ENCODE measurements around the gene ADGRV1. TPM values are rescaled to one million over a fixed set of nuclear protein-coding genes. Genes with fewer than 3 reads are reported as not detected.

ADGRV1 gene
- total RNA-seq, 3 donors from 2014 or later: 0.32 to 0.54 (median 0.53) TPM

DNA sequence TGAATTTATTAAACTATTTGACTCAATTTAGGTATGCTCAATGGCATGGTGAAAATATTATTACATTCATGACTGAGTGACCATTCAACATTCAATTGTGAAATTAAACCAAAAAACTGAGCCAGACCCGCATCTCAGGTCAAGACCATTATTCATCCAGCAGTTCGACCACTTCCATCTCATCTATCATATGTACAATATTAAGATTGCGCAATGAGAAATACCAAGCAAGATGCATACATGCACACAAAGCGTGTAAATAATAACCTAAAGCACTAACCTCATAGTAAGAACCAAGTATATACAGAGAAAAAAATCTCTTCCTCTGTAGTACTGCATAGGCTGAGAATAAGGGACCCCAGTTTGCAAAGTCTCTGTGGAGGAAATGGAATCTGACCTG is 310.2 kb downstream of the ADGRV1 start:
- ATAC-seq (no peak), DNase-seq (no peak)
- Mint-ChIP-seq H3K4me1 (ENCODE audit: low read depth) (peaks cover 18% of the 10 kb centered on the region), H3K27me3 (ENCODE audit: low read depth) (no peaks in the 10 kb centered on the region), H3K36me3 (ENCODE audit: insufficient read depth) (no peaks in the 10 kb centered on the region), H3K9me3 (no peaks in the 10 kb centered on the region), H3K4me3 (no peak overlapping the region)

DNA sequence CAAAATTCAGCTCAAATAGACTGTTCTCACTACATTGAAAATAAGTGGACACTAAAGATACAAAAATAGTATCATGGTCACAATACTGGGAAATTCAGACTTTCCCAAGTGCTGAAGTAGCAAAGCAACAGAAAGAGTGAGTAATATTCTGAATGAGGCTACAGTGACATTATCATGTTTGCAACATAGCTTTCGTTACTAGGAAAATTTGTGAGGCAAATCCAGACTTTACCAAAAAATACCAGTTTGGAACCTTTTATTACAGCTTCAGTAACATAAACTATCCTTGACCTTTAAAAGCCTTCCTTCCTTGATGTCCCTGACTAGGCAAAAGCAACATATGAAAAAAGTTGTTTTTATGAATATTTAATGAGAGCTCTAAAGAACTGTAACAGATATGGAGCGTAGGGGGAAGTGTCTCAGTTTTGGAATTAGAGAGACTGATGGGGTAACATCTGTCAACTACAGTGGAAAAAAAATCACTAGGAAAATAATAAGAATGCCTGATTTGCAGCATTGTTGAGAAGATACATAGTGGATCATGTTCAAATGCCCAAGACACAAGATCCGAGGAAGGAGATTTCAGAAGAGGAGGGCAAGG is 312.9 kb downstream of the ADGRV1 start:
- no peaks in the 10 kb centered on the region for H3K27me3 Mint-ChIP-seq (ENCODE audit: low read depth)
- no peak for DNase-seq
- peaks cover 23% of the 10 kb centered on the region for H3K4me1 Mint-ChIP-seq (ENCODE audit: low read depth)
- no peaks in the 10 kb centered on the region for H3K9me3 Mint-ChIP-seq
- no peak overlapping the region for H3K4me3 Mint-ChIP-seq
- ATAC-seq: peak in 1 of 2 donors; percentile 22
- no peaks in the 10 kb centered on the region for H3K36me3 Mint-ChIP-seq (ENCODE audit: insufficient read depth)

DNA sequence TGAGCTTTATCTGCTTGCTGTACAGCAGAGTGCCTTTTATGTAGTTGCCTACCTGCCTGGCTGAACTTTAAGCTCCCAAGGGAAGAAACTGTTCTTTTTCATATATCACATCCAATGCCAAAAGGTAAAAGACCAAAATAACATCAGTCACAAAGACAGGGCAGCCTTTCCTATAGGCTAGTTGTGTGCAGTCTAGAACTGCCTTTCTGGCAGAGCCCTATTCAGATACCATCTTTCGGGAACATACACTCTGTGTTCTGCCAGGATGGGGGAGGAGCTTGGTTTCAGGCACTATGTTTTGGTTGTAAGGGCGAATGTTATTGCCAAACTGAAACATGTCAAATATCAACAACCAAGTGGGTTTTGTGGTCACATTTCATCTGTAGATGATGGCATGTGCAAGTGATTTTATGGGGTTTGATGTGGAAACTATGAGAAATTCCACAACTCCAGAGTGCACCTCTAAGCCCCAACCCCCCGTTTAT is 314.5 kb downstream of the ADGRV1 start:
- DNase-seq (no peak), ATAC-seq (peak; percentile 83)
- H3K36me3 Mint-ChIP-seq (ENCODE audit: insufficient read depth): no peaks in the 10 kb centered on the region
- H3K4me3 Mint-ChIP-seq: no peak overlapping the region
- peaks cover 12% of the 10 kb centered on the region for H3K27me3 Mint-ChIP-seq (ENCODE audit: low read depth)
- H3K9me3 Mint-ChIP-seq: no peaks in the 10 kb centered on the region
- peaks cover 23% of the 10 kb centered on the region for H3K4me1 Mint-ChIP-seq (ENCODE audit: low read depth)

DNA sequence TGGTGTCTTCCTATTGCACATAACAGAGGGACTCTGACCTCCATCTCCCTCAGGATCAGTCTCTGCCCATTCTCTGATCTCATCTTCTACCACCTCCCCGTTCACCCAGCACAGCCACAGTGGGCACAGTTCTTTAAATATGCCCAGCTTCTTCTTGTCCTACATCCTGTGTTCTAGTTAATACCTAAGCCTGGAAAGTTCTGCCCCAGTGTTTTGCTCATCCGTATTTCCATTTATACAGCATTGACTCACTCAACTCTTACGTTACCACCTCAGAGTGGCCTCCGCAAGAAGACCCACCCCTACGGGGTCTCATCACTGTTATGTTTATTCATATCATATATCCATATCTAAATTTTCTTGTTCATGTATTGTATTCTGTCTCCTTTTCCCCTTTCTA is 315.5 kb downstream of the ADGRV1 start:
- no peaks in the 10 kb centered on the region for H3K9me3 Mint-ChIP-seq
- no peaks in the 10 kb centered on the region for H3K36me3 Mint-ChIP-seq (ENCODE audit: insufficient read depth)
- no peak for ATAC-seq
- no peak for DNase-seq
- H3K4me3 Mint-ChIP-seq: no peak overlapping the region
- peaks cover 14% of the 10 kb centered on the region for H3K27me3 Mint-ChIP-seq (ENCODE audit: low read depth)
- H3K4me1 Mint-ChIP-seq (ENCODE audit: low read depth): peaks cover 23% of the 10 kb centered on the region

DNA sequence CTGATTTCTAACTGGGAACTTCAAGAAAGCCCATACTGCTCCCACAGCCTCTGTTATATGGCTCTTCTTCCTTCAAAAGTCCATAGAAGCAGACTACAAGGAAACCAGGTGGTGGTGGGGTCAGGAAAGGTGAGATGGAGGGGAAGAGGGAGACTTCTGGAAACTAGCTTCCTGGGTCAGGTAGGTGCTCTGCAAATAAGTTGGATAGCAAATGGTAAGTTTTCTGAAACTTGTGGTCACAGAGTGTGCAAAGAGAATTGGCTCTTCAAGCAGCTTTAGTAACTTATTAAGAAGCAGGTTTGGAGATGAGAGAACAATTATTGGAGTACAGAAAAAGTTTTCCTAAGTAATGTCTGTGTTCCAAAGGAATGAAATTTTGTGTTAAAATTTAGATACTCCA is 316.9 kb downstream of the ADGRV1 start:
- H3K4me3 Mint-ChIP-seq: no peak overlapping the region
- H3K9me3 Mint-ChIP-seq: no peaks in the 10 kb centered on the region
- DNase-seq (no peak), ATAC-seq (no peak)
- H3K4me1 Mint-ChIP-seq (ENCODE audit: low read depth): peaks cover 19% of the 10 kb centered on the region
- no peaks in the 10 kb centered on the region for H3K36me3 Mint-ChIP-seq (ENCODE audit: insufficient read depth)
- peaks cover 14% of the 10 kb centered on the region for H3K27me3 Mint-ChIP-seq (ENCODE audit: low read depth)

DNA sequence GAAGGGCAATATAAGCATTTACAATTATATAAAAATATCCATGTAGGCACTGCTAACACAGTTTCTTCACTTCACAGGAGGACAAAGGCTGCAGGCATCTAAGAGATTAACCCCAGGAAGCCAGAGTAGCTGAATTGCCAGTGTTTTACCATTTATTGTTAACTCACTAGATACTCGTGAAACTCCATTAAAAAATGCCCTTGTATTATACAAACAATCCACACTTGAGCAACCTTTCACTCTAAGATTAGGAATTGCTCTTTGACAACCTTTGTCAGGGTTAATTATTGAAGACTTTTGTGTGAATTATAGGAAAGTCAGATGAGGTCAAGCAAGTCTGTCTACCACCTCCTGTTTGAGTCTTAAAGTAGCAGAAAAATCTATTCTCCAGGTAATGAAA is 317.8 kb downstream of the ADGRV1 start:
- ATAC-seq (no peak), DNase-seq (no peak)
- peaks cover 18% of the 10 kb centered on the region for H3K4me1 Mint-ChIP-seq (ENCODE audit: low read depth)
- H3K36me3 Mint-ChIP-seq (ENCODE audit: insufficient read depth): no peaks in the 10 kb centered on the region
- no peaks in the 10 kb centered on the region for H3K9me3 Mint-ChIP-seq
- peaks cover 19% of the 10 kb centered on the region for H3K27me3 Mint-ChIP-seq (ENCODE audit: low read depth)
- no peak overlapping the region for H3K4me3 Mint-ChIP-seq

DNA sequence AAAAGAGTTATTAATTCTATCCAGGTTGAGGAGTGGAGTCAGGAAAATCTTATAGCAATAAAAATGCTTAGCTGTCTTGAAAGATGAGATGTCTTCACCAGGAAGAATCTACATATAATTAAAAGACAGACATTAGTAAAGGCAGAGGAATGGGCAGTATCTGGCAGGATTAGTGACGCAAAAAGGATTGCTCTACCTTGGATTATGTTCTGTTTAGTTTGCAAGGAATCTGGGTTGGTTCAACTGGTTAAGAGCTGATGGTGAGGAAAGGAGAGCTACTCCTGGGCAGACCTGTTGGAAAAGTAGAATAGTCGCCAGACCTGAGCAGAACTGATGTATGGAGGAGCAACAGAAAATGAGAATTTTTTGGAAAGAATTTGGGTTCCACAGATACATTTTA is 318.5 kb downstream of the ADGRV1 start:
- Mint-ChIP-seq H3K4me1 (ENCODE audit: low read depth) (peaks cover 15% of the 10 kb centered on the region), H3K4me3 (no peak overlapping the region), H3K27me3 (ENCODE audit: low read depth) (peaks cover 21% of the 10 kb centered on the region), H3K36me3 (ENCODE audit: insufficient read depth) (no peaks in the 10 kb centered on the region), H3K9me3 (no peaks in the 10 kb centered on the region)
- DNase-seq (no peak), ATAC-seq (no peak)

DNA sequence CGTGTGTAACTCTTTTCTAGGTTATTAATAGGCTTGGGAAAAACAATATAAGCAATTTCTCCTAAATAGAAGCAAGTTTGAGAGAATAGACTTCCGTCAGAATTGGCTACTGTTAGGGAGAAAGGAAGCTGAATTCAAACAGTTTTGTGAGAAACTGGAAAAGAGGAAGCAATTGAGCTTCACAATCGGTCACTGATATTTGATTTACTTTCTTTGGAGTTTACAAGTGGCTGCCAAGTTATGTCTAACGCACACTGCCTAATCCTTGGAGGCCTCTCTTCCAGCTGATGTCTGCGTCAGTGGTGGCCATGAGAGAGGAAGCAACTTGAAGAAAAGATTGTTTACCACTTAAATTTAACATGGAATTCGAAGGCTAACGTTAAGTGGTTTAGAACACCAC is 319.5 kb downstream of the ADGRV1 start:
- H3K4me3 Mint-ChIP-seq: no peak overlapping the region
- peaks cover 9% of the 10 kb centered on the region for H3K4me1 Mint-ChIP-seq (ENCODE audit: low read depth)
- DNase-seq (no peak), ATAC-seq (no peak)
- H3K36me3 Mint-ChIP-seq (ENCODE audit: insufficient read depth): no peaks in the 10 kb centered on the region
- H3K27me3 Mint-ChIP-seq (ENCODE audit: low read depth): peaks cover 23% of the 10 kb centered on the region
- H3K9me3 Mint-ChIP-seq: no peaks in the 10 kb centered on the region

DNA sequence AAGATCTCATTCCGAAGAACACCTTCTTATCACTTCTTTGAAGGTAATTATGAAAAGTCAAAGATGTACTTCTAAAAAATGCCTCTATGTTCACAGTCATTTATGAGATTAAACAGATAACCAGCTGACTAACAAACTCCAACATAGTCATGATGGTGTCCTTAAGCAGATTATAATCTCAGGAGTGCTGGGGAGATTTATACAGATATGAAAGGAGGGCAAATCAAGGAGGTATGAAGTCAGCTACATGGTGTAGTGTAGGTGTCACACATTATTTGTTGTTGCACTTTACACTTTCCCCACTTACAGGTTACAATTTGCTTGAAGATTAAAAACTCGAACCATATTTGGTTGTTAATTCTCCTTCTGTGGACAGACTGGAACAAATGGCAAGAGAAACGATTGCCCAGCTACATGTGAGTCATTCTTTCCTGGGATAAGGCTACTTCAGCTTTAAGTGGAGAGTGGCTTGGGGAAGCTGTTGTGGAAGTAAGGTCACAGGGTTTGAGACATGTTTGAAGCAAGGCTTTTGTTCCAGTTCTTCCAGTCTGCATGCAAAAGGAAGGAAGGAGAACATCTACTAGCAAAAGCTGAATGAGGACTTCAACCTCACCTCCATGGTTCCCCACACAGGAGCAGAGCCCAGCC is 320.1 kb downstream of the ADGRV1 start:
- peaks cover 7% of the 10 kb centered on the region for H3K4me1 Mint-ChIP-seq (ENCODE audit: low read depth)
- H3K4me3 Mint-ChIP-seq: no peak overlapping the region
- DNase-seq (no peak), ATAC-seq (peak in 1 of 2 donors; percentile 37)
- H3K27me3 Mint-ChIP-seq (ENCODE audit: low read depth): peaks cover 23% of the 10 kb centered on the region
- no peaks in the 10 kb centered on the region for H3K9me3 Mint-ChIP-seq
- H3K36me3 Mint-ChIP-seq (ENCODE audit: insufficient read depth): no peaks in the 10 kb centered on the region

DNA sequence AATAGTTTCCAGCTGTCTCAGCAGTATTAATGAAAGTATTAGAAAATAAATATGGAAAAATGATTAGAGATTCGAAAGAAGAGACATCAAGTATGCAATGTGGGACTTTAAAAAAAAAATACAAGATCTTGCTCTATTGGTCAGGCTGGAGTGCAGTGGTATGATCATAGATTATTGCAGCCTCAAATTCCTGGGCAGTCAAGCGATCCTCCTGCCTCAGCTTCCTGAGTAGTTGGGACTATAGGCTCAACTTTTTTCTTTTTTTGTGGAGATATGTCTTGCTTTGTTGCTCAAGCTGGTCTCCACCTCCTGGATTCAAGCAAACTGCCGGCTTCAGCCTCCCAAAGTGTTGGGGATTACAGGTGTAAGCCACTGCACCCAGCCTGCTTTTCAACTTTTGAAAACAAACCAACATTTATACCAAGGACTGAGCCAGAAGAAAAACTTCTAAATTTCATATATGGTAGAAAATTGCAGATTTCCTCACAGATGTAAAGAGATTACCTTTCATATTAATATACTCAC is 323.1 kb downstream of the ADGRV1 start:
- Mint-ChIP-seq H3K27me3 (ENCODE audit: low read depth) (peaks cover 36% of the 10 kb centered on the region), H3K4me1 (ENCODE audit: low read depth) (no peaks in the 10 kb centered on the region), H3K36me3 (ENCODE audit: insufficient read depth) (no peaks in the 10 kb centered on the region), H3K4me3 (no peak overlapping the region), H3K9me3 (no peaks in the 10 kb centered on the region)
- ATAC-seq (no peak), DNase-seq (no peak)

DNA sequence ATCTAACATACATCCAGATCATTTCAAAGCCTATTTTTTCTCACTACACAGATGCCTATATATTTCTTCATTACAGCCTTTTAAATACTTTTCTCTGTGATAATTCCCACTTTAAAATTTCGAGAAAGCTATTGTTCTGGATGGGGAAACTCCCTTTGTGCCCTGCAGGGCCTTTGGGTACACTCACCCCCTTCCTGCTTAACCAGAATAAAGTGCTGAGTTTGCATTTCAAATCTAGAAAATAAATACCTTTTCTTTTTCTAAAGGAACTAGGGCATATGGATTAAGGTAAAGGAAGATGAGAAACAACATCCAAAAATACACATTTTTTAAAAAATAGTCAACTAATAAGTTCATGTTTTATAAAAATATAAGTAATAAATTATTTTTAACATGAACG is 323.9 kb downstream of the ADGRV1 start:
- no peak for DNase-seq
- no peak for ATAC-seq
- Mint-ChIP-seq H3K4me3 (no peak overlapping the region), H3K4me1 (ENCODE audit: low read depth) (no peaks in the 10 kb centered on the region), H3K36me3 (ENCODE audit: insufficient read depth) (no peaks in the 10 kb centered on the region), H3K27me3 (ENCODE audit: low read depth) (peaks cover 31% of the 10 kb centered on the region), H3K9me3 (no peaks in the 10 kb centered on the region)

DNA sequence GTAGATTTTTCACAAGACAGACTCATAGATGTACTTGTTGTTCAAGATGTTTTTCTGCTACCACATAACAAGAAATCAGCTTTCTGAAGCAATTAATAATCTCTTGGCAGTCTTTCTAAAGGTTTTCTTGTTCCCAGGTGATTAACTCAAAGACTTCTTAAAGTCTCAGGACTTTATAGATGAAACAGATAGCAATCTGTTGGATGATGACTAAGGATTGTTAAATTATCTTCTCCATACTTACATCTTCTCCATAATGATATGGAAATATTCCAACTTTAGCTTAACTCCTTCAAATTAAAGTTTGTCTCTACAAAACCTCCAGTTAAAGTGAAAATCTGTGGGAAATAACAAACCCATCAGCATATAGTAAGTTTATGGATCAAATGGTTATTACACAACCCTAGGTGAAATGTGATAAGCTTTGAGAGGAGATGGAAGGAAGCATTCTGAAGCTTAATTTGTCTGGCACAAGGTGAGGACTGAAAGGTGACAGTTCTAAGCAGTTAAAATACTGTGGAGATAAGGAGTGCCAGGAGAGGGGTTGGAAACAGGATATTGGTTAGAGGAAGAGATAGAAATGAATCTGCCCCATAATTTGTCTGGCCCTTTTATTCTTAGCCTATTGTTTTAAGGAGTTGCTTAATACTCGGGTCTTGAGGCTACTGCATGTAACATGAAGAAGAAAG is 326.7 kb downstream of the ADGRV1 start:
- ATAC-seq (no peak), DNase-seq (no peak)
- Mint-ChIP-seq H3K27me3 (ENCODE audit: low read depth) (peaks cover 25% of the 10 kb centered on the region), H3K4me1 (ENCODE audit: low read depth) (no peaks in the 10 kb centered on the region), H3K36me3 (ENCODE audit: insufficient read depth) (no peaks in the 10 kb centered on the region), H3K9me3 (no peaks in the 10 kb centered on the region), H3K4me3 (no peak overlapping the region)

DNA sequence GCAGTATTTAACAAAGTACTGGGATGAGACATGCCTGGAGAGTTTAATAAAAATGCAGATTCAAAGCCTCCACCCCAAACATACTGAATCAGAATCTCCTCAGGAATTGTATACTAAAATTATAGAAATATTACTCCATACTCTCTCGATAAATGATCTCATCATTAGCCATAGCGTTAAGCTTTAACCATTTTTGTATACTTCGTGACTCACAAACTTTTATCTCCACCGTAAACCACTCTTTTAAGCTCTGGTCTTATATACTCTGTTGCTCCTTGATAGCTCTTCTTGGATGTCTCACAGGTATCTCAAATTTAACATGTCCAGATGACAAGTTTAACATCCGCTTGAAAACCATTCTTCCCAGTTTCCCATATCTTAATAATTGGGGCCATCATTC is 327.8 kb downstream of the ADGRV1 start:
- Mint-ChIP-seq H3K4me3 (no peak overlapping the region), H3K4me1 (ENCODE audit: low read depth) (no peaks in the 10 kb centered on the region), H3K36me3 (ENCODE audit: insufficient read depth) (no peaks in the 10 kb centered on the region), H3K9me3 (no peaks in the 10 kb centered on the region), H3K27me3 (ENCODE audit: low read depth) (peaks cover 20% of the 10 kb centered on the region)
- DNase-seq: no peak
- no peak for ATAC-seq

DNA sequence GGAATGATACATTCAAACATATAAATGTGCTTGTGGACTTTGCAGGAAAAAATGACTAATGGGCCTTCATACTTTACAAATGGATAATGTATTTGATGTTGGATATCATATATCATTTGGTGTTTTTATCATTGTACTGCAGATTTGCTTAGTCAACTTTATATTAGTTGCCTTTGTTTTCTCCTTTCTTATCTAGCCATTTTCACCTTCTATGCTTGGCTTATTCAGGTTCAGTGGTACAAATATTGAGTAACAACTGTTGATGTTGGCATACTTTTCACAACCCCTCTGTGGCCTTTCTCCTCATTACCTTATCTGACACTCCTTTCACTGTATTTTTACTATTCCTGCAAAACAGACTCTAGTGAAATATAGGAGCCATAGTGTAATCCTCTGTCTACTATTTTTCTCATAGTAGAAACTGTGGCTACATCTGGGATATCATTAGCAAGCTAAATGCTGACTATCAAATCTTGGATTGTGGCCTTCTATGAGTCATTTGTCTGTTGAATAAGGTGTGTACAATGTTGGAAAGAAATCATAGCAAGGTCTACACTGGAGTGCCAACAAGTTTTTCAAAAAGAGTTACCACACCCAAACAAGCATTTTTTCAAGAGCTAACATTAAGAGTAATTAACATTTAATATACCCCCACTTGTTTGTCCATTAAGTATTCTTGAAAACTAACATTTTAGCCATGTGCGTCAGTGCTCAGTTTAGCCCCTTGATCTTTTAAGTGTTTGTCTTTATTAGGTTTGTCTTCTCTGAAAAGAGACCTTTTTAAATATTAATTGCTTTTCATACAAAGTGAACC is 330.1 kb downstream of the ADGRV1 start:
- H3K27me3 Mint-ChIP-seq (ENCODE audit: low read depth): peaks cover 17% of the 10 kb centered on the region

More for the DNA sequence above, 330.1 kb downstream of the ADGRV1 start:
- no peak overlapping the region for H3K4me3 Mint-ChIP-seq
- DNase-seq: no peak
- H3K4me1 Mint-ChIP-seq (ENCODE audit: low read depth): no peaks in the 10 kb centered on the region
- H3K36me3 Mint-ChIP-seq (ENCODE audit: insufficient read depth): no peaks in the 10 kb centered on the region
- H3K9me3 Mint-ChIP-seq: no peaks in the 10 kb centered on the region
- no peak for ATAC-seq
